Retina (tissue), 1 donor: ENCODE results near the gene ZNF362.
"Not testable (repeated sequence)": the region's sequence is repeated elsewhere in the genome, so short reads cannot be mapped to it uniquely, and the experiment has no call there.

Experiments
- DNase-seq: peaks from one replicate; pipeline ENCODE4 v3.0.0-alpha.2; 2016

The ZNF362 gene, protein sequence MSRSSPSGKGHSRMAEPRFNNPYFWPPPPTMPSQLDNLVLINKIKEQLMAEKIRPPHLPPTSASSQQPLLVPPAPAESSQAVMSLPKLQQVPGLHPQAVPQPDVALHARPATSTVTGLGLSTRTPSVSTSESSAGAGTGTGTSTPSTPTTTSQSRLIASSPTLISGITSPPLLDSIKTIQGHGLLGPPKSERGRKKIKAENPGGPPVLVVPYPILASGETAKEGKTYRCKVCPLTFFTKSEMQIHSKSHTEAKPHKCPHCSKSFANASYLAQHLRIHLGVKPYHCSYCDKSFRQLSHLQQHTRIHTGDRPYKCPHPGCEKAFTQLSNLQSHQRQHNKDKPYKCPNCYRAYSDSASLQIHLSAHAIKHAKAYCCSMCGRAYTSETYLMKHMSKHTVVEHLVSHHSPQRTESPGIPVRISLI

DNA sequence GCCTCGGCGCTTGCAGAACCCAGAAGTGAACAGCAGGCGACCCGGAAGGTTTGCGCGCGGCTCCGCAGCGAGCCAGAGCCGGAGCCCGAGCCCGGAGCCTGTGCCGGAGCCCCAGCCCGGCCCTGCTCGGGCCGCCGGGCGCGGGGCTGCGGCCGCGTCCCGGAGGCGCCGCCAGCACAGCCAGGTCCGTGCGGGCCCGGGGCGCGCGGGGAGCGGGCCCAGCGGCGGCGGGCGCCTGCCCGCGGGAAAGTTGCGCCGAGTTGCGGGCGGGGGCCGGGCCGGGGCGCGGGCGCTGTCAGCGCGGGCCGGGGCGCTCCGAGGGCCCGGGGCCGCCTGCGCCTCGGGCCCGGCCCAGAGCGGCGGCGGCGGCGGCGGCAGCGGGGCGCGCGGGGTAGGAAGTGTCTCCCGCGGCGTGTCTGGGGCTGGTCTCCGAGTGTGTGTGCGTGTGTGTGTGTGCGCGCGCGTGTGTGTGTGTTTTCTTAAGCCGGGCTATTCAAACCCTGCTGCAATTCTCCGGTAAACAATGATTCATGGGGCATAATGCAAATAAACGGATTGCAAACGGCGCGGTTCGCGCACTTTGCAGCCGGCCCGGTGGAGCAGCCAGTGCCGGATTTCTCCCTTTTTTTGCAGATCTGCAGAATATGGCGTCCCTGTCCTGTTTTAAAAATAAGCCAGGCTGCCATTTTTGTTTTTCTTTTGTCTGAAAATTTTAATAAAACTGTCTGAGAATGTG lies at the start of gene ZNF362:
Gene ZNF362, plus strand, starts transcription at position 22 of the 736 bp plus-strand sequence. CDS start 14,083 bp downstream, outside the sequence.
- peak; percentile 85 for DNase-seq

DNA sequence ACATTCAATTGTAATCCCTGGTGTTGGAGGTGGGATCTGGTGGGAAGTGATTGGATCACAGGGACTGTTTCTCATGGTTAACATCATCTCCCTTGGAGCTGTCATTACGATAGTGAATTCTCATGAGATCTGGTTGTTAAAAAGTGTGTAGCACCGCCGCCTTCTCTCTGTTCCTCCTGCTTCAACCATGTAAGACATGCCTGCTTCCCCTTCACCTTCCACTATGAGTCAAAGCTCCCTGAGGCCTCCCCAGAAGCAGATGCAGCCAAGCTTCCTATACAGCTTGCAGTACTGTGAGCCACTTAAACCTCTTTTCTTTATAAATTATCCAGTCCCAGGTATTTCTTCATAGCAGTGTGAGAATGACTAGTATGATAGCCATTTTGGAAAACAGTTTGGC lies 44.3 kb upstream of the ZNF362 start:
- no peak for DNase-seq

DNA sequence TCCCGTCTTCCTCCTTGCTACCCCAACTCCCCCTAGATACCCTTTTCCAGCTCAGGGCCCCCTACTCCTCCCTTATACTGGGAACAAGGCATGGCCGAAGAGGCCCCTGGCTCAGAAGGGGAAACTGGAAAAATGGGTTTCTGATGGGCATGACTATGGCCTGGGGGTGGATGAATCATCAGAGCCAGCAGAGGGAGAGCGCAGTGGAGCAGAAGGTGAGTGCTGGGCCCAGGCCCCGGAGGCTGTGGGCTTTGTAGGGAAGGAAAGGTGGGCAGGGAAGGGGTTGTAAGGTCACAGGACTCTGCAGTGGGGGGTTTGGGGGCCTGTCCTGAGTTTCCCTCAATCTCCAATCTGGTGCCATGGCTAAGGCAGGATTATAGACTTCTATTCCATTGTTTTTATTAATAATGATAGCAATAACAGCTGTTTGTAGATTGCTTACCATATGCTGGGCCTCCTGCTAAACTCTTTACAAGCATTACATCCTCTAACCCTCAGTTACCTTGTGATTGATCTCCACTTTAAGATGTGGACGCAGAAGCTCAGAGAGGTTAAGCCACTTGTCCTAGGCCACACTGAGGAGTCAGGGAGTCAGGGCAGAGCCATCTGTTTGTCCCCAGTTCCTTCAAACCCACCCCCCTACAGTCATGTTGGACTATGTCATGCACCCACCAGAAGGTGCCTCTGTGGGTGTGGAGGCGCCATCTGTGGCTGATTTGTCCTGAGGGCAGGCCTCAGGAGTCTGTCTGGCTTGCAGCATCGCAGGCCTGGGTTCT lies 36.2 kb upstream of the ZNF362 start:
- DNase-seq, result no peak

DNA sequence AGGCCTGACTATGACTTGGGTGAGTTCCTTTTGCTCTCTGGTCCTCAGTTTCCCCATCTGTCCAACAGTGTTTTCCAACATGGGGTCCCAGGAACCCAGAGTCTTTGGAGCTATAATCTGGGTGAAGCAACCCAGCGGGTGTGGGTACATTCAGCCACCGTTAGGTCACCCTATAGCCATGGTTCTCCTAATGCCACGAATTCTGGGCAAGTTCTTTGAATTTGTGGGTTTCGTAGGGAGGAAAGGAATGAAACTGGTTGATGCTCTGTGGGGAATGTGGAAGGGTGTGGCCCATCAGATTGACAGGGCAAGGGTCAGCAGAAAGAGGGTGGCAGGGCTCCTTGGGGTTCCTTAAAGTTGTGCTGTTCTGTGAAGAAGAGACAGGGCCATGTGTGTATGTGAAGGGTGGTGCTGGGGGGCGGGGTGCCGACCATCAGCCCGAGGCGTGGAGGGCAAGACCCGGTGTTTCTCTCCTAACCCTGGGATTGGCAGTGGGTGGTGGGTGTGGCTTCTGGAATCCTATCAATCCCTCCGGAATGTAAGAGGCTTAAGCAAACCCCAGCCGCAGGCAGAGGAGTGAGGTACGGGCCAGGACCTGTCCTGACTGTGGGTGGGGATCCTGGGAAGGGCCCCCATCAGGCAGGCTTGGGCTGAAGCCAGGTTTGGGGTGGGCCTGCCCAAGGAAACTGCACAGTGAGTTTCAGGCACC lies 35.5 kb upstream of the ZNF362 start:
- DNase-seq, result no peak

DNA sequence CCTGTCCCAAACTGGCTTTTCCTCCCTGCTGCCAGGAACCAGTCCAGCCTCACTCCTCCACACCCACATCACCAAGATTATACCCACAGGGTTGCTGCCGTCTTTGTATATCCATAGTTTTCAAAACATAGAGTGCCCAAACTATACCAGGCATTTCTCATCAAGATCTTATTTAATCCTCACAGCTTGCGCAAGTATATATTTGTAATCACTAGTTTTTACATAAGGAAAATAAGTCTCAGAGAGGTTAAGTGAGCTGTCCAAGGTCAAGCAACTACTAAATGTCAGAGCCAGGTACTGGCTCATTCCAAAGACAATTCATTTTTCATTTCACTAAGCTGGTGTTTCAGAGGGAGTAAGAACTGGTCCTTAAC lies 34.9 kb upstream of the ZNF362 start:
- no peak for DNase-seq

DNA sequence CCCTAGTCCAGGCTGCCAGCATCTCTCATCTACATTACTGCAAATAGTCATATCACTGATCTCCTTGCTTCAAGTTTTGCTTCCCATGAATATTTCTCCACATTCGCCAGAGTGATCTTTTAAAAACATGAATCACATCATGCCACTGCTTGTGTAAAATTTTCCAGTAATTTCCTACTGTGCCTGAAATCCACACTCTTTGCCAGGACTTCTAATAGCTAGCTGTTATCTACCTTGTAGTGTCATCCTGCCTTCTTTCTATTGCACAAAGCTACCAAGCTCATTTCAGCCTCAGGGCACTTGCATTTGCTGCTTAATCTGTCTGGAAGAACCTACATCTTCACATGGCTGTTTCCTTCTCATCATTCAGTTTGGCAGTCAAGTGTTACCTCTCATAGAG lies 33.9 kb upstream of the ZNF362 start:
- no peak for DNase-seq

DNA sequence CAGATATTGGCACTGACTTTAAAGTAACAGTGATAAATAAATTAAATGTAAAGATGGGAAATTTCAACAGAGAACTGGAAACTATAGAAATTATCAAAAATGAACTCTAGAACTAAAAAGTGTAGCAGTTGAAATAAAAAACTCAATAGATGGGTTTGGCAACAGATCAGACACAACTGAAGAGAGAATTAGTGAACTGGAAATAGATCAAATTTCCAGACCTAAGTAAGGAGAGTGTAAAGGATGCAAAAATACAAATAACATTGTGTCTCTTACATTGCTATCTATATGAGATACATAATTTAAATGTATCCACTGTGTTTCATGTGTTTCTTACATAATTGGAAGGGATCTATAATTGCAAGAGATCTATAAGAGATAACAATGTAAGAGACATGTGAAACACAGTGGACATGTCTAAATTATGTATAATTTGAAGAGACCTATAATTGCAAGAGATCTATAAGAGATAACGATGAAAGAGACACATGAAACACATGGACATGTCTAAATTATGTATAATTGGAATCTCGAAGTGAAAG lies 32.1 kb upstream of the ZNF362 start:
- no peak for DNase-seq

DNA sequence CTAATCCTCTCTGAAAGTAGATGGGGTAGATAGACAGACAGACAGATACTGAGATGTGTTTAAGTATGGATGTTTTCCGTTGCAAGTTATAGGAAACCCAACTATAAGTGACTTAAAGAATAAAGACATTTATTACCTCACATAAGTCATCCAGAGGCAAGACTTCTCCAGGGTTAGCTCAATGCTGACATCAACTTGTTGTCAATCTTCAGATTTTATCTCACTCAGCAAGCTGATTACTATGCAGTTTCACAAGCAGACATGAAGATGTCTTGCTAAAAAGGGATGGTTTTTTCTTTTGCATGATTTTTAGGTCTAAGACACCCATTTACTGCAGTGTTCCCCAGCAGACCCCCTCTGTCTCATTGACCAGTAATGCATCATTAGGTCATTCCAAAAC lies 30.7 kb upstream of the ZNF362 start:
- DNase-seq, result no peak

DNA sequence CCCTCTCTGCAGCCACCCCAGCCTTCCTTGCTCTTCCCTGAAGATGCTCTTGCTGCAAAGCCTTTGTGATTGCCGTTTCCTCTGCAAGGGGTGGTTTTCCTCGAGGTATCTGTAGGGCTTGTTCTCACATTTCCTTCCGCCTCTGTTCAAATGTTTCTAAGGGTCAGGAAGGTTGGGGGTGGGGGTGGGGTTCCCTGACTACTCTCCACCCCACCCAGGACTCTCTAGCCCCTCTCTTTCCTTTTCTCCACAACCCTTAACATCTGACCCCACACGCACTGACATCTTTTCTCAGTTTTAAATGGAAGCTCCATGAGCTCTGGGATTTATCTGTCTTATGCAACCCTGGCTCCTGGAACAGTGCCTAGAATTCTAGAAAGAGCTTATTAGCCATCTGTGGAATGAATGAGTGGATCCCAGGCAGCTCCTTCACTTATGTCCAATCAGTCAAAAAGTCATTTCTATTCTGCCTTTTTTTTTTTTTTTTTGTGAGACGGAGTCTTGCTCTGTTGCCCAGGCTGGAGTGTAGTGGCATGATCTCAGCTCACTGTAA lies 27.3 kb upstream of the ZNF362 start:
- no peak for DNase-seq

DNA sequence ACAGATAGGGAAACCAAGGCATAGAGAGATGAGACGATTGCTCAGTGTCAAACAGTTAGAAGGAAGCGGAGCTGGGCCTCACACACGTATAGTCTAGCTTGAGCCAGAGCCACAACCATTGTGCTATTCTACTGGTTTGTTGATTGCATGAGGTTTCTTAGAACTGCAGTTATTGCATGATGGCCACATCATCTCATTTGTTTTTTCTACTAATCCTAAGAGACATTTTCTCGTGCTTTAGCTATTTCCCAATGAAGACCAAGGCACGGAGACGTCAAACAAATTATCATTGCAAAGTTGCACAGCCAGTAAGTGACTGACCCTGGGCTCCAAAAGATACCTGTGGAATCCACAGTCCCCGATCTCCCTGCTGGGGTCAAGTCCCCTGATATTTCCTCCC lies 25.1 kb upstream of the ZNF362 start:
- DNase-seq, result no peak

DNA sequence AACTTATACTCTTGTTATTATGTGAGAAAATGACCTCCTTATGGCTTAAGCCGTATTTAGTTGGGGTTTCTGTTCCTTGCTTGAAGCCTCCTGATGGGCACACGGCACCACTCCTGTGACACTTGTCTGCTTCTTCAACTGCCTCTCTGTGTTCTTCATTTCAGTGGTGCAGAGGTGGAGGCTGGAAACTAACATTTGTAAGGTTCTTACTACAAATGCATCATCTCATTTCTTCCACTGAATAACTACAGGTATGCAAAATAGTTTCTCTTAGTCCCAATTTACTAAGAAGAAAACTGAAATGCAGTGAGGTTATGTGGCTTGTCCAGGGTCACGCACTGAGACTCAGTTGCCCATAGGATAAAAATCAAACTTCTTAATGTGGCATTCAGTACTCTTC lies 23.6 kb upstream of the ZNF362 start:
- DNase-seq, result no peak

DNA sequence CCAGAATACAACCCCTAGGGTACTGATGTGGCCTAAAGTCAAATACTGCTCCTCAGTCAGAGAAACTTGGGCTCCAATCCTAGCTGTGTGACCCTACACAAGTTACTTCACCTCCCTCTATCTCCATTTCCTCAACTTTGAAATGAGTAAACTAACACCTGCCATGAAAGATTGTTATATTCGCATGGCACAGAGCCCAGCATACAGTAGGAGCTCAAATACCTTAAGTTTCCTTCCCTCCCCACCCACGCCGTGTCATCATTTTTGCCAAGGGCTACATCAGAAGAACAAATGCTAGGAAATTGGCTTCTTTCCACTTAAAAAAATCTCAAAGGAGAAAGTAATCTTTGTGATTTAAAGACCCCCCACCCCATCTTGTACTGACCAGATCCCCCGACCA lies 22.2 kb upstream of the ZNF362 start:
- no peak for DNase-seq

DNA sequence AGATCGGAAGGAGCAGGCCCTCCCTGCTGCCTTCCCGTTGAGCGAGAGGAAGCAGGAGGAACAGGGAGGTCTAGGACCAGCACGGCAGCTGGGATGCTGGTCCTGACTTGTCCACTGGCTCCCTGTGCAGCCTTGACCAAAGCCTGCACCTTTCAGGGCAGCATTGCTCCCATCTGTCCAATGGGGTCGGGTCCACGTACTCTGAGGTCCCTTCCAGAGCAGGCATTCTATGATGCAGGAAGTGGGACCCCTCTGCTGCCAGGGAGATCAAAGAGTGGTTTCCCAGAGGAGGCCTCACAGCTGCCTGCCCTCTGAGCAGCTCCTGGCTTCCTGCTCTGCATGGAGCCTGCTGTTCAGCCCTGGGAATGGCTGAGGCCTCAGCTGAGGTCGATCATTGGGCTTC lies 21.7 kb upstream of the ZNF362 start:
- DNase-seq, result peak; percentile 34

DNA sequence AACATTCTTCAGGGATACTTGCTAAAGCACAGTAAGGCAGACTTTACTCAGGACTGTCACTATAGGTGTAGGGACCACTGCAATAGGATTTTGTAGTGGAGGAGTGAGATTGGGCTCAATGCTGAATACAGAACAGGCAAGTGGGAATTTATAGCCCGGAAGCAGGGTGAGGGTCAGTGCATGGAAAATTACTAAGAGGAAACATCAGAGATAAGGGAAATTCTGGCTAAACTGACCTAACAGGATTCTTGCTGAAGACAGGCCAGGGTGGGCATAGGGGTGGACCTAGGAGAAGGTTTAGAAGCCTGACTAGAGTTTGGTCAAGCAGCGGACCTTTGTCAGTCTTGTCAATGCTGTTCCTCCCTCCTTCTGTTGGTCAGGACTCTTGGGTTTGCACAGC lies 20.8 kb upstream of the ZNF362 start:
- DNase-seq, result no peak

DNA sequence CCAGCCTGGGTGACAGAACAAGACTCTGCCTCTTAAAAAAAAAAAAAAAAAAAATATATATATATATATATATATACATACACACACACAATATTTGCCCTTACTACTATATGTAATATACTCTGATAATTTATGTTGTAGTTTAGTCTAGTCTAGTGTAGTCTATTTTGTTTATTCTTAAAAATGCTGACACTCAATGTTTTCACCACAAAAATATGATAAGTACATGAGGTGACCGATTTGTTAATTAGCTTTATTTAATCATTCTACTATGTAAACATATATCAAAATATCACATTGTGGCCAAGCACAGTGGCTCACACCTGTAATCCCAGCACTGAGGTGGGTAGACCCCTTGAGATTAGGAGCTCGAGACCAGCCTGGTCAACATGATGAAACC lies 19.8 kb upstream of the ZNF362 start:
- no peak for DNase-seq

DNA sequence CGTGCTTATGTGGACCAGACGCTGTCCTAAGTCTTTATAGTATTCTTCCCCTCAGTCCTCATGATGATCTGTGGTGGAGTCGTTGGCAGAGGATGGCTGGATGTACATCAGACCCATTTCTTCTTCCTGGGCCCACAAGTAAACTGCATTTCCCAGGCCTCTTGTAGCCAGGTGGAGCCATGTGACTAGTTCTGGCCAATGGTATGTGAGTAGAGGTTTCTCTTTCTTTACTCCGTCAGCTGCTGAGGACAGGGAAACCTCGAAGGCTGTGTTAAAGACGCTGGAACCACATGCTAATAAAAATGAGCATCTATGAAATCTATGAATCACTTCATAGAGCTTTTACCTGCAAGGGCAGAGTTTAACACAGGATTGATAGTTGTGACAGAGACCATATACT lies 18.7 kb upstream of the ZNF362 start:
- no peak for DNase-seq

DNA sequence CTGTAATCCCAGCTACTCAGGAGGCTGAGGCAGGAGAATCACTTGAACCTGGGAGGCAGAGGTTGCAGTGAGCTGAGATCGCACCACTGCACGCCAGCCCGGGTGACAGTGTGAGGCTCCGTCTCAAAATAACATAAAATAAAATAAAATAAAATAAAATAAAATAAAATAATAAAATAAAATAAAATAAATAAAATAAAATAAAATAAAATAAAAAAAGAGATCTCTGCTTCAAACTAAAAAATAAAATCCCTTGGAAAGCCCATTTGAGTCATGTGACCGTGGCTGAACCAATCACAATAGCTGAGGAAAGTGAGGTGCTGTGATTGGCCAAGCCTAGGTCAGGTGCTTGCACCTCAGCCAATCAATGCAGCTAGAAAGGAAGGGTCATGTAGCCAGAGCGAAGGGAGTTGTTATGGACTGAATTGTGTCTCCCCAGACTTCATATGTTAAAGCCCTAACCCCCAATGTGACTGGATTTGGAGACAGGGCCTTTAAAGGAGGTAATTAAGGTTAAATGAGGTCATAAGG lies 18.0 kb upstream of the ZNF362 start:
- not testable (repeated sequence) for DNase-seq

DNA sequence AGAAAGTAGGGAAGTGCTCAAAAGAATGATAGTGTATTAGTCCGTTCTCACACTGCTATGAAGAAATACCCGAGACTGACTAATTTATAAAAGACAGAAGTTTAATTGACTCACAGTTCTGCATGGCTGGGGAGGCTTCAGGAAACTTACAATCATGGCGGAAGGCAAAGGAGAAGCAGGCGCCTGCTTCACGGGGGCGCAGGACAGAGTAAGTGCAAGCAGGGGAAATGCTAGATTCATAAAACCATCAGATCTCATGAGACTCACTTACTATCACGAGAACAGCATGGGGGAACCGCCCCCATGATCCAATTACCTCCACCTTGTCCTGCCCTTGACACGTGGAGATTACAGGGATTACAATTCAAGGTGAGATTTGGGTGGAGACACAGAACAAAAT lies 16.9 kb upstream of the ZNF362 start:
- DNase-seq, result not testable (repeated sequence)

DNA sequence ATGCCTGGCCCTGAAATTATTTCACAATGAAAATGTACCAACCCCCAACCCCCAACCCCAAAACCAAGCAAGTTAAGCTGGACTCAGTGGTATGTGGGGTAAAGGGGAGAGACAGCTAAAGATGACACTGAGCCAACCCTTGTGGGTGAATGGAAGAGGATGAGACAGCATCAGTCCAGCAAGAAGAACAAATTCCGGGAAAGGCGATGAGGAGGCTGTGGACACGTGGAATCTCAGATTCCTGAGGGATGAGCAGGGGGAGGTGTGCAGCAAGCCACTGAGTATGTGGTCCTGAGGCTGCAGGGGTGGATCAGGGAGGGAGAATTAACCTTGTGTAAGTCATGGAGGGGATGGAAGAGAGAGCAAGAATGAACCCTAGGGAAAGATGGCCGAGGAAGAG lies 14.4 kb upstream of the ZNF362 start:
- DNase-seq, result no peak

DNA sequence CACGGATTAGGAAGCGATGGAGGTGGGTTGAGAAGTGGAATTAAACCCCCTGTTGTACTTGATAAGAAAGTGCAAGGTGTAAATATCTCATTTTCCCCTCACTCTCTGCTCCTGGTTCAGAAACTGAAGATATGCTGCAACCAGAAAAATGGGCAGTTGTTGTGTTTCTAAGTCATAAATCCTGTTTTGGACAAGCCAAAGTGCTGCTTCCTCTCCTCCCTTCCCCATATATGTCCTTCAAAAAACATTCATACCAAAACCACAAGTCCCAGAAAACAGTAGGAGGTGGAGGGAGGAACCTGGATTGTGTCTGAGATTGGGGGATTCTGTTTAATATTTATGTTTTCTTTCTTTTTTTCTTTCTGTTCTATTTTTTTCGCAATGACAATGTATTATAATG lies 13.6 kb upstream of the ZNF362 start:
- no peak for DNase-seq

DNA sequence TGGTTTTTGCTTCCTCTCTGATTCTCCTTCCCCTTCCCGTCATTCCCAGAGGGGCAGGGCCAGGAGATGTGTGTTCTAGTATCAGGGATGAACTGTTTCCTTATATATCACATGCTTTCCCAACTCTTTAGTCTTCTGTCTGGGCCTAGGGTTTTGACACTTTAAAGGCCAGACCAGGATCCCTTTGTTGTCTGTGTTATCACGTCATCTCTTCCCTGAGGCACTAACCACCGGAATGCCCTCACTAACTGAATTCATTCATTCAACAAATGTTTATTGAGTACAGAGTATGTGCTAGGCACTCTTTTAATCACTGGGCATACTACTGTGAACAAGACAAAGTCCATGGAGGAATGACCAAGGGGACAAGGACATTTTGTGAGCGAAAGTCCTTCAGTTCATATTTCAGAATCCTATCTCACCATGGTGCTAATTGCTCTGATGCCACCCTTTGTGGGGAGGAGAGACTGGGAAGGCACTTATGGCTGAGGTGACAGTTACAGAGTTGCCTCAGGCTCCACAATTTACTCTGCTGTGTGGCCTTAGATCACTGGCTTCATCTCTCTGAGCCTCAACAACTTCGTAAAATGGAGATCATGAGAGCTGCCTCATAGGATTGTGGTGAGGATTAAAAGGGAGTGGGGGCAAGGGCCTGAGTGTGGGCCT lies 12.0 kb upstream of the ZNF362 start:
- no peak for DNase-seq

DNA sequence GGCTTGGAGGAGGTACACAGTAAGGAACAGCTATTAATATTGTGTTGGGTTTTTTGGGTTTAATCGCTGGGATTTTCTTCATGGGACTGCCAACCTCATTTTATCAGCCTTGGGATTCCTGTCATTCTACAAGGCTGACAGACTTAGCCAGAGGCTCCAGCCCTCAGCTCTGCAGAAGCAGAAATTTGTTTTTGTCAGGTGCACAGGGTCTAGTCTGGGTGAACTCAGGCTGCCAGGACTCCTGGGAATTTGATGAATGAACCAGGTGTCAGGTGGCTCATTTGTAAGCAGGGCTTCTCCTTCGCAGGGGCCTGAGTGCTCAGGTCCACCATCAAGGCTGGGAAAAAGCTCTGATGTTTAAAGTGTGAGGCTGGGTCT lies 11.5 kb upstream of the ZNF362 start:
- no peak for DNase-seq
